ENCODE data around the gene SP100. TPM values are rescaled to one million over a fixed set of nuclear protein-coding genes. Genes with fewer than 3 reads are reported as not detected.

SP100 gene
- total and polyA plus RNA-seq, 5 donors from 2014 or later = 116 to 335 (median 123) TPM

GRCh38 chr2:230575642-230576324 lies 159.8 kb downstream of the SP100 start:
- H3K36me3 Mint-ChIP-seq = peaks cover 13% of the 10 kb centered on the region
- peak; percentile 43 to 46 for ATAC-seq (ENCODE audit: low read depth in 2 of 2)

GRCh38 chr2:230577114-230577513 lies 161.1 kb downstream of the SP100 start:
- Histone ChIP-seq H3K27me3 (ENCODE audit: control insufficient read depth, insufficient read depth, low read length) (no peaks in the 10 kb centered on the region), H3K4me1 (ENCODE audit: control insufficient read depth, insufficient read depth, low read length, poor library complexity, severe bottlenecking) (peaks cover 3% of the 10 kb centered on the region), H3K9me3 (ENCODE audit: control insufficient read depth in 2 of 2, low read length in 2 of 2) (no peaks in the 10 kb centered on the region), H3K4me3 (ENCODE audit: low read depth, low read length) (no peak overlapping the region), H3K27ac (ENCODE audit: insufficient read depth, low read length, poor library complexity, severe bottlenecking) (no peak overlapping the region), H3K36me3 (ENCODE audit: control insufficient read depth, insufficient read depth, low read length) (no peaks in the 10 kb centered on the region)
- ATAC-seq (ENCODE audit: low read depth in 2 of 2) (no peak), DNase-seq (no peak)
- H3K36me3 Mint-ChIP-seq = peaks cover 13% of the 10 kb centered on the region
- peaks cover 6% of the 10 kb centered on the region for H3K27me3 Mint-ChIP-seq
- H3K9me3 Mint-ChIP-seq = peaks cover 3 to 28% (median 8%) of the 10 kb centered on the region in 7 donors
- H3K4me1 Mint-ChIP-seq = peaks cover 2 to 12% (median 7%) of the 10 kb centered on the region in 4 donors
- no peak overlapping the region for H3K4me3 Mint-ChIP-seq
- H3K27ac Mint-ChIP-seq = no peak overlapping the region

More at GRCh38 chr2:230575642-230576324, 159.8 kb downstream of the SP100 start:
- no peak overlapping the region for H3K4me3 ChIP-seq (ENCODE audit: low read depth, low read length)
- peak overlapping the region in 2 of 3 donors; percentile 5 to 32 for H3K27ac Mint-ChIP-seq
- peaks cover 4 to 15% (median 10%) of the 10 kb centered on the region in 4 donors for H3K4me1 Mint-ChIP-seq
- H3K27me3 ChIP-seq (ENCODE audit: control insufficient read depth, insufficient read depth, low read length) = no peaks in the 10 kb centered on the region
- no peak overlapping the region for H3K4me3 Mint-ChIP-seq
- no peak for DNase-seq
- H3K36me3 ChIP-seq (ENCODE audit: control insufficient read depth, insufficient read depth, low read length) = no peaks in the 10 kb centered on the region
- peaks cover 2 to 6% of the 10 kb centered on the region in 2 experiments for H3K9me3 ChIP-seq (ENCODE audit: control insufficient read depth in 2 of 2, low read length in 2 of 2)
- H3K4me1 ChIP-seq (ENCODE audit: control insufficient read depth, insufficient read depth, low read length, poor library complexity, severe bottlenecking) = peaks cover 3% of the 10 kb centered on the region
- H3K27ac ChIP-seq (ENCODE audit: insufficient read depth, low read length, poor library complexity, severe bottlenecking) = no peak overlapping the region
- H3K9me3 Mint-ChIP-seq = peaks cover 3 to 28% (median 8%) of the 10 kb centered on the region in 7 donors
- peaks cover 6% of the 10 kb centered on the region for H3K27me3 Mint-ChIP-seq

GRCh38 chr2:230578106-230578505 lies 162.1 kb downstream of the SP100 start:
- Mint-ChIP-seq H3K27ac (no peak overlapping the region), H3K36me3 (peaks cover 11% of the 10 kb centered on the region), H3K9me3 (peaks cover 4 to 25% (median 11%) of the 10 kb centered on the region in 7 donors), H3K4me3 (no peak overlapping the region), H3K27me3 (peaks cover 6% of the 10 kb centered on the region), H3K4me1 (peaks cover 6 to 22% (median 16%) of the 10 kb centered on the region in 4 donors)
- Histone ChIP-seq H3K36me3 (ENCODE audit: control insufficient read depth, insufficient read depth, low read length) (no peaks in the 10 kb centered on the region), H3K27ac (ENCODE audit: insufficient read depth, low read length, poor library complexity, severe bottlenecking) (no peak overlapping the region), H3K4me1 (ENCODE audit: control insufficient read depth, insufficient read depth, low read length, poor library complexity, severe bottlenecking) (peaks cover 7% of the 10 kb centered on the region), H3K9me3 (ENCODE audit: control insufficient read depth in 2 of 2, low read length in 2 of 2) (no peaks in the 10 kb centered on the region), H3K4me3 (ENCODE audit: low read depth, low read length) (no peak overlapping the region), H3K27me3 (ENCODE audit: control insufficient read depth, insufficient read depth, low read length) (no peaks in the 10 kb centered on the region)
- DNase-seq (peak in 1 of 3 donors; percentile 31), ATAC-seq (ENCODE audit: low read depth in 2 of 2) (no peak)

- Histone ChIP-seq H3K27ac (ENCODE audit: insufficient read depth, low read length, poor library complexity, severe bottlenecking) (no peak overlapping the region), H3K4me1 (ENCODE audit: control insufficient read depth, insufficient read depth, low read length, poor library complexity, severe bottlenecking) (peaks cover 12% of the 10 kb centered on the region), H3K27me3 (ENCODE audit: control insufficient read depth, insufficient read depth, low read length) (no peaks in the 10 kb centered on the region), H3K36me3 (ENCODE audit: control insufficient read depth, insufficient read depth, low read length) (no peaks in the 10 kb centered on the region), H3K9me3 (ENCODE audit: control insufficient read depth in 2 of 2, low read length in 2 of 2) (no peaks in the 10 kb centered on the region), H3K4me3 (ENCODE audit: low read depth, low read length) (peak overlapping the region; percentile 61)
- peak overlapping the region in 3 of 4 donors; percentile 1 to 67 (median 3) for H3K4me3 Mint-ChIP-seq
- peaks cover 0 to 5% (median 1%) of the 10 kb centered on the region in 7 donors for H3K9me3 Mint-ChIP-seq
- no peaks in the 10 kb centered on the region for H3K36me3 Mint-ChIP-seq
- DNase-seq (peak in 1 of 3 donors; percentile 76), ATAC-seq (ENCODE audit: low read depth in 2 of 2) (peak; percentile 61 to 71)
- no peaks in the 10 kb centered on the region for H3K27me3 Mint-ChIP-seq
- peaks cover 8 to 32% (median 27%) of the 10 kb centered on the region in 4 donors for H3K4me1 Mint-ChIP-seq
- peak overlapping the region; percentile 14 to 53 (median 50) for H3K27ac Mint-ChIP-seq
These were observed 166.9 kb downstream of the SP100 start for GRCh38 chr2:230582851-230583283.

DNA sequence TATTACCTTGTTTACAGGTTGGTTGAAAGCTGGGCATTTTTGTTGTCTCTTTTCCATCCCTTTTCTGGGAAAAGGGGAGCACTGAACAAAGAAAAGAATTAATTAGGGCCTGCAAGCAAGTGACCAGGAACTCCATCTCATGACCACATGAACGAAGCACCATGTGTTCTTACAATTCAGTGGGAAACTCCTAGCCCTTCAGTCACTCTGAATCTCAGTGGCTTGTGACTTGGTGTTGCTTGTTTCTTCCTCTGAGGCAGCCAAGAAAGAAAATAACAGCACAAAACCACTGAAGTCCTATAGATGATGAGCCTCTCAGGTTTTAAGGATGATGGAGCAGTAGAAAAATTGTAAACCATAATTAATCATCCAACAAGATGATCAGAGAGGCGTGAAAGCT lies 167.6 kb downstream of the SP100 start:
- peaks cover 8 to 32% (median 29%) of the 10 kb centered on the region in 4 donors for H3K4me1 Mint-ChIP-seq

GRCh38 chr2:230586328-230586982 lies 170.5 kb downstream of the SP100 start:
- Histone ChIP-seq H3K36me3 (ENCODE audit: control insufficient read depth, insufficient read depth, low read length) (no peaks in the 10 kb centered on the region), H3K4me3 (ENCODE audit: low read depth, low read length) (no peak overlapping the region), H3K4me1 (ENCODE audit: control insufficient read depth, insufficient read depth, low read length, poor library complexity, severe bottlenecking) (peaks cover 13% of the 10 kb centered on the region), H3K27me3 (ENCODE audit: control insufficient read depth, insufficient read depth, low read length) (no peaks in the 10 kb centered on the region), H3K9me3 (ENCODE audit: control insufficient read depth in 2 of 2, low read length in 2 of 2) (no peaks in the 10 kb centered on the region), H3K27ac (ENCODE audit: insufficient read depth, low read length, poor library complexity, severe bottlenecking) (no peak overlapping the region)
- H3K36me3 Mint-ChIP-seq = no peaks in the 10 kb centered on the region
- H3K27me3 Mint-ChIP-seq = no peaks in the 10 kb centered on the region
- peak overlapping the region in 1 of 3 donors; percentile 16 for H3K27ac Mint-ChIP-seq
- H3K9me3 Mint-ChIP-seq = peaks cover 0 to 14% (median 2%) of the 10 kb centered on the region in 7 donors
- DNase-seq = no peak
- H3K4me3 Mint-ChIP-seq = peak overlapping the region in 1 of 4 donors; percentile 6
- peaks cover 25 to 52% (median 39%) of the 10 kb centered on the region in 4 donors for H3K4me1 Mint-ChIP-seq
- ATAC-seq (ENCODE audit: low read depth in 2 of 2) = no peak

More for the DNA sequence above, 167.6 kb downstream of the SP100 start:
- no peaks in the 10 kb centered on the region for H3K36me3 Mint-ChIP-seq
- no peaks in the 10 kb centered on the region for H3K36me3 ChIP-seq (ENCODE audit: control insufficient read depth, insufficient read depth, low read length)
- H3K4me3 Mint-ChIP-seq = peak overlapping the region in 1 of 4 donors; percentile 3
- peak overlapping the region in 1 of 3 donors; percentile 6 for H3K27ac Mint-ChIP-seq
- peaks cover 9% of the 10 kb centered on the region for H3K4me1 ChIP-seq (ENCODE audit: control insufficient read depth, insufficient read depth, low read length, poor library complexity, severe bottlenecking)
- H3K4me3 ChIP-seq (ENCODE audit: low read depth, low read length) = no peak overlapping the region
- no peak for ATAC-seq (ENCODE audit: low read depth in 2 of 2)
- no peak overlapping the region for H3K27ac ChIP-seq (ENCODE audit: insufficient read depth, low read length, poor library complexity, severe bottlenecking)
- no peaks in the 10 kb centered on the region for H3K9me3 ChIP-seq (ENCODE audit: control insufficient read depth in 2 of 2, low read length in 2 of 2)
- H3K27me3 ChIP-seq (ENCODE audit: control insufficient read depth, insufficient read depth, low read length) = no peaks in the 10 kb centered on the region
- H3K27me3 Mint-ChIP-seq = no peaks in the 10 kb centered on the region
- DNase-seq = no peak
- peaks cover 0 to 5% (median 1%) of the 10 kb centered on the region in 7 donors for H3K9me3 Mint-ChIP-seq

DNA sequence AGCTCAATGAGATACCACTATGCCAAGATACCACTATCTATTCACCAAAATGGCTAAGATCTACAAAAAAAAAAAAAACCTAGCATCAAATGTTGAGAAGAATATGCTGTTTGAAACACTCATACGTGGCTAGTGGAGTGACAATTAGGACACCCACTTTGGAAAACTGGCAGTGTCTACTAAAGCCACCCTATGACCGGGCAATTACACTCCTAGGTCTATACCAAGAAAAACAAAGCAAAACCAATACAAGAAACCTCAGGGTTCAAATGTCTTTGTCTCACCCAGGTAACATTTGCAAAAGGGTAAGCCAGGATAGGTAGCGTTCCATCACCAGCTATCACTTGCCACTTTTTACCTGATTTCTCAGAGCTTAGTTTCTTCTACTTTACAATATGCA lies 173.0 kb downstream of the SP100 start:
- peaks cover 17 to 50% (median 32%) of the 10 kb centered on the region in 4 donors for H3K4me1 Mint-ChIP-seq
- no peak overlapping the region for H3K4me3 Mint-ChIP-seq
- Histone ChIP-seq H3K4me3 (ENCODE audit: low read depth, low read length) (no peak overlapping the region), H3K27me3 (ENCODE audit: control insufficient read depth, insufficient read depth, low read length) (no peaks in the 10 kb centered on the region), H3K27ac (ENCODE audit: insufficient read depth, low read length, poor library complexity, severe bottlenecking) (no peak overlapping the region), H3K36me3 (ENCODE audit: control insufficient read depth, insufficient read depth, low read length) (no peaks in the 10 kb centered on the region), H3K9me3 (ENCODE audit: control insufficient read depth in 2 of 2, low read length in 2 of 2) (no peaks in the 10 kb centered on the region), H3K4me1 (ENCODE audit: control insufficient read depth, insufficient read depth, low read length, poor library complexity, severe bottlenecking) (peaks cover 9% of the 10 kb centered on the region)
- peaks cover 0 to 8% (median 2%) of the 10 kb centered on the region in 7 donors for H3K9me3 Mint-ChIP-seq
- no peak for DNase-seq
- H3K27ac Mint-ChIP-seq = peak overlapping the region in 2 of 3 donors; percentile 48 to 85
- H3K27me3 Mint-ChIP-seq = no peaks in the 10 kb centered on the region
- no peaks in the 10 kb centered on the region for H3K36me3 Mint-ChIP-seq
- ATAC-seq (ENCODE audit: low read depth in 2 of 2) = no peak
